Keratinocyte (primary cell): Measurements from ENCODE around the gene UBFD1. TPM values are rescaled to one million over a fixed set of nuclear protein-coding genes. Genes with fewer than 3 reads are reported as not detected.

Experiments
- DNase-seq: peaks from one replicate; pipeline ENCODE4 v3.0.0-alpha.2; 2011; ENCODE audit warnings: low read depth, missing footprints, low spot score
- FAIRE-seq: peaks from 2 replicates; lab custom pipeline; 2011; peaks lifted over from hg19 to GRCh38; lab: Jason Lieb, UNC
- H2AFZ ChIP-seq: 2 replicates; pipeline ENCODE4 v1.6.0; 2012; ENCODE audit warnings: low read length, control low read depth, inconsistent platforms; ENCODE audit not compliant: control insufficient read depth
- H3K27ac ChIP-seq: 2 replicates; pipeline ENCODE4 v1.5.1; 2011; ENCODE audit warnings: low read length; ENCODE audit not compliant: control insufficient read depth, insufficient read depth
- H3K27me3 ChIP-seq: 3 replicates; pipeline ENCODE4 v1.6.0; 2011; ENCODE audit warnings: low read length; ENCODE audit not compliant: control insufficient read depth, insufficient read depth; ENCODE audit errors: extremely low read depth
- H3K36me3 ChIP-seq, 2 experiments: 2 replicates in 1 of 2; 3 replicates in 1 of 2; pipeline ENCODE4 v1.5.1; 2011; ENCODE audit warnings: low read length in 2 of 2, mild to moderate bottlenecking in 1 of 2; ENCODE audit not compliant: control insufficient read depth in 2 of 2, insufficient read depth in 2 of 2; ENCODE audit errors: extremely low read depth in 1 of 2
- H3K4me1 ChIP-seq: 3 replicates; pipeline ENCODE4 v1.5.1; 2011; ENCODE audit warnings: low read length; ENCODE audit not compliant: control insufficient read depth, insufficient read depth; ENCODE audit errors: extremely low read depth
- H3K4me2 ChIP-seq: 3 replicates; pipeline ENCODE4 v1.6.0; 2011; ENCODE audit warnings: low read depth, low read length; ENCODE audit not compliant: control insufficient read depth, insufficient read depth; ENCODE audit errors: extremely low read depth
- H3K4me3 ChIP-seq, 3 experiments: fragments of 200-600 bp in 1 of 3; sonication (generic) in 1 of 3; 2 replicates in 2 of 3; 3 replicates in 1 of 3; pipeline ENCODE4 v1.5.1; 2011 to 2016; ENCODE audit warnings: low read length in 3 of 3, mild to moderate bottlenecking in 3 of 3, control low read depth in 2 of 3, inconsistent platforms in 1 of 3, low read depth in 1 of 3, mixed read lengths in 1 of 3, mixed run types in 1 of 3, moderate library complexity in 1 of 3; ENCODE audit not compliant: control insufficient read depth in 2 of 3, insufficient read depth in 2 of 3; ENCODE audit errors: extremely low read depth in 1 of 3
- H3K79me2 ChIP-seq: 2 replicates; pipeline ENCODE4 v1.6.0; 2012; ENCODE audit warnings: low read length; ENCODE audit not compliant: control insufficient read depth, insufficient read depth
- H3K9ac ChIP-seq: 3 replicates; pipeline ENCODE4 v1.6.0; 2011; ENCODE audit warnings: low read length; ENCODE audit not compliant: control insufficient read depth, insufficient read depth; ENCODE audit errors: extremely low read depth
- H3K9me1 ChIP-seq: 3 replicates; pipeline ENCODE4 v1.6.0; 2011; ENCODE audit warnings: low read length; ENCODE audit not compliant: control insufficient read depth, insufficient read depth; ENCODE audit errors: extremely low read depth
- H3K9me3 ChIP-seq: 2 replicates; pipeline ENCODE4 v1.5.1; 2012; ENCODE audit warnings: low read depth, low read length; ENCODE audit not compliant: control insufficient read depth
- H4K20me1 ChIP-seq: 3 replicates; pipeline ENCODE4 v1.6.0; 2011; ENCODE audit warnings: low read length; ENCODE audit not compliant: control insufficient read depth, insufficient read depth; ENCODE audit errors: extremely low read depth
- EZH2 ChIP-seq: IDR thresholded peaks from one replicate; pipeline ENCODE4 v1.6.1; 2012; ENCODE audit warnings: inconsistent platforms, mild to moderate bottlenecking, low read length, moderate library complexity
- dilution Hi-C: fragments of 300-500 bp; cut with MboI; formaldehyde crosslinking; loops from one replicate; pipeline ENCODE4 v1.7.0; 2020; ENCODE audit warnings: low sequenced_read_pairs; ENCODE audit not compliant: extremely low pct_ligation_motif_present
- polyA plus RNA-seq, 5 experiments: library from polyadenylated mRNA; depleted of rRNA in 3 of 5; stranded (reverse) in 3 of 5; stranded (forward) in 1 of 5; unstranded in 1 of 5; fragments of >200 nt; gene quantifications; 1 replicate in 1 of 5; 2 replicates in 3 of 5; 3 replicates in 1 of 5; pipeline versions ENCODE4 v1.2.1 to v1.2.3, GENCODE V29; 2011 to 2012; ENCODE audit warnings: missing spikeins in 2 of 5, low read depth in 1 of 5, low replicate concordance in 1 of 5
- TF ChIP-seq, protein P1 (sequence below), 3 experiments: IDR thresholded peaks in 1 of 3; conservative IDR thresholded peaks in 1 of 3; optimal IDR thresholded peaks in 1 of 3; 2 replicates in 2 of 3; 3 replicates in 1 of 3; pipeline versions ENCODE3 to v1.5.1; 2011; ENCODE audit warnings: low read length in 3 of 3, mild to moderate bottlenecking in 3 of 3, moderate library complexity in 2 of 3, control low read depth in 1 of 3, inconsistent platforms in 1 of 3; ENCODE audit not compliant: insufficient read depth in 2 of 3; ENCODE audit errors: extremely low read depth in 1 of 3

Gene UBFD1
- polyA plus RNA-seq, 1 donor (not counting 4 experiments of a cell fraction or from before 2014, with no cell fraction given): 36.3 TPM

DNA sequence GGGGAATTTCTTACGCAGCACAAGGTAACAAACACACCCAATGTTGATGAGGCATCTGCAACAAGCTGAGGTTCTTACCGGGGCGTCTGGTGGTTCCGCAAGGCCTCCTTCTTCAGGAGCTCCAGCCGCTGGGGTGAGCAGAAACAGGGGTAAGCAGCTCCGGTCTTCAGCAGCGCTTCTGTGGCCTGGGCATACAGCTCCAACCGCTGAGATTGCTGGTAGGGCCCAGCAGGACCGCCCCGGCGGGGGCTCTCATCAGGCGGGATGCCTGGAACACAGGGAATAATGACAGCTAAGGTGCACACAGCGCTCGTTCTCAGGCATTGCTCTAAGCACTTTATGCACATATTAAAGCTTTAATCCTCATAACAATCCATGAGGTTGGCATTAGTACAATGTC, 13.1 kb upstream of the UBFD1 start:
- dilution Hi-C loops: no loop called here
- Histone ChIP-seq H2AFZ (no peak overlapping the region), H3K9ac (no peak overlapping the region), H3K36me3 (peaks cover 20 to 42% of the 10 kb centered on the region in 2 experiments), H3K27ac (no peak overlapping the region), H3K4me3 (no peak overlapping the region), H3K4me2 (no peak overlapping the region), H3K27me3 (no peaks in the 10 kb centered on the region), H3K9me3 (no peaks in the 10 kb centered on the region), H4K20me1 (no peaks in the 10 kb centered on the region), H3K79me2 (no peaks in the 10 kb centered on the region), H3K9me1 (no peaks in the 10 kb centered on the region), H3K4me1 (peaks cover under 1% of the 10 kb centered on the region)
- DNase-seq (no peak), FAIRE-seq (no peak)
- TF ChIP-seq, protein P1, sequence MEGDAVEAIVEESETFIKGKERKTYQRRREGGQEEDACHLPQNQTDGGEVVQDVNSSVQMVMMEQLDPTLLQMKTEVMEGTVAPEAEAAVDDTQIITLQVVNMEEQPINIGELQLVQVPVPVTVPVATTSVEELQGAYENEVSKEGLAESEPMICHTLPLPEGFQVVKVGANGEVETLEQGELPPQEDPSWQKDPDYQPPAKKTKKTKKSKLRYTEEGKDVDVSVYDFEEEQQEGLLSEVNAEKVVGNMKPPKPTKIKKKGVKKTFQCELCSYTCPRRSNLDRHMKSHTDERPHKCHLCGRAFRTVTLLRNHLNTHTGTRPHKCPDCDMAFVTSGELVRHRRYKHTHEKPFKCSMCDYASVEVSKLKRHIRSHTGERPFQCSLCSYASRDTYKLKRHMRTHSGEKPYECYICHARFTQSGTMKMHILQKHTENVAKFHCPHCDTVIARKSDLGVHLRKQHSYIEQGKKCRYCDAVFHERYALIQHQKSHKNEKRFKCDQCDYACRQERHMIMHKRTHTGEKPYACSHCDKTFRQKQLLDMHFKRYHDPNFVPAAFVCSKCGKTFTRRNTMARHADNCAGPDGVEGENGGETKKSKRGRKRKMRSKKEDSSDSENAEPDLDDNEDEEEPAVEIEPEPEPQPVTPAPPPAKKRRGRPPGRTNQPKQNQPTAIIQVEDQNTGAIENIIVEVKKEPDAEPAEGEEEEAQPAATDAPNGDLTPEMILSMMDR (optimal IDR thresholded peaks at IDR 0.05 in 1 of 3, IDR thresholded peaks at IDR 0.05 in 1 of 3, conservative IDR thresholded peaks at IDR 0.05 in 1 of 3; ENCODE audit: extremely low read depth in 1 of 3, insufficient read depth in 2 of 3, low read length in 3 of 3): no peak
- no peak for TF ChIP-seq EZH2

DNA sequence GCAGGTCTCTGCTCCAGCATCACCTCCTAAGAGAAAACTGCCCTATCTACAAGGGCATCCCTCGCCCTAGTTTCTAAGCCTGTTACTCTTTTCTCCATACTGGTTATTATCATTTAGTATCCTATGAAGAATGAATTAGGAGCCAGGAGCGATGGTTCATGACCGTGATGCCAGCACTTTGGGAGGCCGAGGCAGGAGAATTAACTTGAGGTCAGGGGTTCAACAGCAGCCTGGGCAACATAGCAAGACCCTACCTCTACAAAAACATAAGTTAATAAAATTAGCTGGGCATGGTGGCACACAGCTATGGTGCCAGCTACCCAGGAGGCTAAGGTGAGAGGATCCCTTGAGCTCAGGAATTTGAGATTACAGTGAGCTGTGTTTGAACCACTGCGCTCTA, 7.6 kb upstream of the UBFD1 start:
- dilution Hi-C loops: no loop called here
- DNase-seq (no peak), FAIRE-seq (no peak)
- TF ChIP-seq EZH2: no peak
- TF ChIP-seq, protein P1 (optimal IDR thresholded peaks at IDR 0.05 in 1 of 3, IDR thresholded peaks at IDR 0.05 in 1 of 3, conservative IDR thresholded peaks at IDR 0.05 in 1 of 3; ENCODE audit: extremely low read depth in 1 of 3, insufficient read depth in 2 of 3, low read length in 3 of 3): no peak
- Histone ChIP-seq H3K4me1 (no peaks in the 10 kb centered on the region), H3K9me1 (no peaks in the 10 kb centered on the region), H3K36me3 (peaks cover 30 to 36% of the 10 kb centered on the region in 2 experiments), H3K9me3 (no peaks in the 10 kb centered on the region), H2AFZ (no peak overlapping the region), H3K4me3 (no peak overlapping the region), H3K79me2 (no peaks in the 10 kb centered on the region), H3K27me3 (no peaks in the 10 kb centered on the region), H3K27ac (no peak overlapping the region), H3K9ac (no peak overlapping the region), H4K20me1 (no peaks in the 10 kb centered on the region), H3K4me2 (no peak overlapping the region)
